GM12878 (cell line): ENCODE data around the gene RABEP2. TPM values are rescaled to one million over a fixed set of nuclear protein-coding genes. Genes with fewer than 3 reads are reported as not detected.

ENCODE experiments used
- ATF7 ChIP-seq: fragments of 450-650 bp; IDR thresholded peaks from 2 replicates; pipeline ENCODE4 v1.6.1; 2016; ENCODE audit warnings: low read depth, mild to moderate bottlenecking
- BRCA1 ChIP-seq: IDR thresholded peaks from 2 replicates; pipeline ENCODE4 v1.6.1; 2011; ENCODE audit warnings: low read depth, low read length, improper control_type of control experiment
- CEBPB ChIP-seq, 2 experiments: fragments of 150-350 bp in 1 of 2; IDR thresholded peaks; 2 replicates each; pipeline ENCODE4 v1.6.1; 2012 to 2014; ENCODE audit warnings: low read depth in 2 of 2, low read length in 2 of 2, borderline replicate concordance in 1 of 2, inconsistent platforms in 1 of 2
- CREB1 ChIP-seq: IDR thresholded peaks from 2 replicates; pipeline ENCODE4 v1.6.1; 2012; ENCODE audit warnings: low read depth, mild to moderate bottlenecking, inconsistent platforms
- CREM ChIP-seq: IDR thresholded peaks from 2 replicates; pipeline ENCODE4 v1.6.1; 2014; ENCODE audit warnings: antibody characterized with exemption, low read depth
- EP300 ChIP-seq, 2 experiments: fragments of 150-350 bp in 1 of 2; IDR thresholded peaks; 2 replicates each; pipeline ENCODE4 v1.6.1; 2011 to 2012; ENCODE audit warnings: low read depth in 2 of 2, low read length in 2 of 2, borderline replicate concordance in 1 of 2, improper control_type of control experiment in 1 of 2, inconsistent platforms in 1 of 2; ENCODE audit not compliant: control insufficient read depth in 1 of 2
- ETV6 ChIP-seq, 2 experiments: fragments of 450-650 bp in 1 of 2; IDR thresholded peaks in 1 of 2; conservative IDR thresholded peaks in 1 of 2; 2 replicates each; pipeline ENCODE4 v1.6.1; 2014; ENCODE audit warnings: antibody characterized with exemption in 1 of 2, borderline replicate concordance in 1 of 2, low read depth in 1 of 2, mild to moderate bottlenecking in 1 of 2, moderate library complexity in 1 of 2
- FOXK2 ChIP-seq: fragments of 450-650 bp; IDR thresholded peaks from 2 replicates; pipeline ENCODE4 v1.6.1; 2017; ENCODE audit warnings: mild to moderate bottlenecking, moderate library complexity
- HDAC2 ChIP-seq: fragments of 200-600 bp; sonication (generic); IDR thresholded peaks from 2 replicates; pipeline ENCODE4 v1.6.1; 2017
- HDGF ChIP-seq: fragments of 450-650 bp; IDR thresholded peaks from 2 replicates; pipeline ENCODE4 v1.6.1; 2016; ENCODE audit warnings: antibody characterized with exemption
- LARP7 ChIP-seq: fragments of 450-650 bp; IDR thresholded peaks from 2 replicates; pipeline ENCODE4 v1.6.1; 2017; ENCODE audit warnings: mild to moderate bottlenecking
- MEF2B ChIP-seq: fragments of 450-650 bp; IDR thresholded peaks from 2 replicates; pipeline ENCODE4 v1.6.1; 2018; ENCODE audit warnings: mild to moderate bottlenecking, moderate library complexity; ENCODE audit not compliant: partially characterized antibody, poor library complexity, severe bottlenecking
- MTA2 ChIP-seq: fragments of 450-650 bp; IDR thresholded peaks from 2 replicates; pipeline ENCODE4 v1.6.1; 2016; ENCODE audit warnings: low read depth, mild to moderate bottlenecking, moderate library complexity
- NBN ChIP-seq: fragments of 450-650 bp; IDR thresholded peaks from 2 replicates; pipeline ENCODE4 v1.6.1; 2016
- NFXL1 ChIP-seq: fragments of 450-650 bp; IDR thresholded peaks from 2 replicates; pipeline ENCODE4 v1.6.1; 2017; ENCODE audit warnings: antibody characterized with exemption, mild to moderate bottlenecking, borderline replicate concordance
- NRF1 ChIP-seq: conservative IDR thresholded peaks from 2 replicates; pipeline ENCODE4 v1.6.1; 2011; ENCODE audit warnings: mild to moderate bottlenecking, low read depth, low read length, improper control_type of control experiment
- PAX5 ChIP-seq: IDR thresholded peaks from 2 replicates; pipeline ENCODE4 v1.6.1; 2011; ENCODE audit warnings: low read depth, low read length, borderline replicate concordance
- PML ChIP-seq: IDR thresholded peaks from 2 replicates; pipeline ENCODE4 v1.6.1; 2012; ENCODE audit warnings: low read length, inconsistent platforms
- SMAD1 ChIP-seq: fragments of 450-650 bp; IDR thresholded peaks from 2 replicates; pipeline ENCODE4 v1.6.1; 2018; ENCODE audit warnings: mild to moderate bottlenecking, low read depth; ENCODE audit not compliant: partially characterized antibody
- SPI1 ChIP-seq: IDR thresholded peaks from 2 replicates; pipeline ENCODE4 v1.6.1; 2011; ENCODE audit warnings: low read depth, mild to moderate bottlenecking, low read length, moderate library complexity, borderline replicate concordance; ENCODE audit not compliant: insufficient read depth
- WRNIP1 ChIP-seq: IDR thresholded peaks from 2 replicates; pipeline ENCODE4 v1.6.1; 2011; ENCODE audit warnings: low read depth, low read length, improper control_type of control experiment, borderline replicate concordance
- ZNF207 ChIP-seq: fragments of 450-650 bp; IDR thresholded peaks from 2 replicates; pipeline ENCODE4 v1.6.1; 2014; ENCODE audit warnings: antibody characterized with exemption, mild to moderate bottlenecking, borderline replicate concordance
- ZNF24 ChIP-seq: fragments of 450-650 bp; IDR thresholded peaks from 2 replicates; pipeline ENCODE4 v1.6.1; 2017; ENCODE audit warnings: antibody characterized with exemption, mild to moderate bottlenecking
- ZNF384 ChIP-seq: IDR thresholded peaks from 2 replicates; pipeline ENCODE4 v1.6.1; 2012; ENCODE audit warnings: low read depth, mild to moderate bottlenecking, low read length, improper control_type of control experiment, borderline replicate concordance
- ZZZ3 ChIP-seq: IDR thresholded peaks from 2 replicates; pipeline ENCODE4 v1.6.1; 2011; ENCODE audit warnings: low read depth; ENCODE audit not compliant: control insufficient read depth, insufficient read length
- polyA plus RNA-seq, 11 experiments: library from polyadenylated mRNA; depleted of rRNA in 4 of 11; unstranded in 6 of 11; stranded (reverse) in 5 of 11; fragments of >200 nt; fragmentation: Nextera tagmentation in 4 of 11; fragmentation: Illumina TruSeq in 1 of 11; extraction: Ambion mirVana in 4 of 11; extraction: Trizol in 1 of 11; gene quantifications; 1 replicate in 1 of 11; 2 replicates in 10 of 11; pipeline versions ENCODE4 v1.2.1 to v1.2.3, GENCODE V29; 2011 to 2016; ENCODE audit warnings: inconsistent platforms in 2 of 11, missing spikeins in 2 of 11, low read depth in 1 of 11
- total RNA-seq, 4 experiments: library from RNA; depleted of rRNA in 3 of 4; stranded (reverse); fragments of >200 nt in 3 of 4; fragmentation: Illumina TruSeq in 1 of 4; extraction: Trizol in 1 of 4; gene quantifications; 2 replicates each; pipeline versions ENCODE4 v1.2.1 to v1.2.3, GENCODE V29; 2013 to 2021
- TF ChIP-seq, protein P1 (sequence below): fragments of 450-650 bp; IDR thresholded peaks from 2 replicates; pipeline ENCODE4 v1.6.1; 2014; ENCODE audit warnings: mild to moderate bottlenecking
- TF ChIP-seq, protein P2 (sequence below): fragments of 450-650 bp; formaldehyde crosslinking; IDR thresholded peaks from 2 replicates; pipeline ENCODE4 v1.5.0; 2022; ENCODE audit warnings: mild to moderate bottlenecking, missing genetic modification characterization
- TF ChIP-seq, protein P3 (sequence below): IDR thresholded peaks from 2 replicates; pipeline ENCODE4 v1.6.1; 2011; ENCODE audit warnings: mild to moderate bottlenecking, low read depth, low read length, moderate library complexity; ENCODE audit not compliant: insufficient replicate concordance

The RABEP2 gene
- total and polyA plus RNA-seq, 10 of the 15 experiments (the other 5 are each of a cell fraction or from before 2014, with no cell fraction given): 0.47 to 33.2 (median 18.6) TPM

GRCh38 chr16:28930652-28931051 is 5.6 kb upstream of the RABEP2 start (continued):
- TF ChIP-seq MTA2 (peak; percentile 67), NFXL1 (no peak), ZZZ3 (no peak), PML (no peak), PAX5 (no peak), EP300 (IDR thresholded peaks at IDR 0.05; ENCODE audit: borderline replicate concordance in 1 of 2, control insufficient read depth in 1 of 2, low read depth in 2 of 2, low read length in 2 of 2) (peak in 1 of 2 experiments; percentile 37; a peak in 1 of 4 replicates), ETV6 (conservative IDR thresholded peaks at IDR 0.05 in 1 of 2, IDR thresholded peaks at IDR 0.05 in 1 of 2; ENCODE audit: borderline replicate concordance in 1 of 2, low read depth in 1 of 2) (no peak; a peak in 1 of 4 replicates), CREB1 (no peak), CEBPB (IDR thresholded peaks at IDR 0.05; ENCODE audit: borderline replicate concordance in 1 of 2, low read depth in 2 of 2, low read length in 2 of 2) (no peak), BRCA1 (no peak), HDGF (no peak), NBN (peak; percentile 64), WRNIP1 (no peak), NRF1 (no peak), ZNF207 (peak; percentile 20; the same call in 1 of the 2 replicates), LARP7 (no peak), ATF7 (peak; percentile 56), HDAC2 (no peak), MEF2B (peak; percentile 99), ZNF24 (0 out of 2 replicates have a peak, but pooled peaks have one; percentile 51), ZNF384 (no peak), FOXK2 (no peak), SMAD1 (peak; percentile 50), SPI1 (peak; percentile 78), CREM (no peak)
- TF ChIP-seq, protein P1, sequence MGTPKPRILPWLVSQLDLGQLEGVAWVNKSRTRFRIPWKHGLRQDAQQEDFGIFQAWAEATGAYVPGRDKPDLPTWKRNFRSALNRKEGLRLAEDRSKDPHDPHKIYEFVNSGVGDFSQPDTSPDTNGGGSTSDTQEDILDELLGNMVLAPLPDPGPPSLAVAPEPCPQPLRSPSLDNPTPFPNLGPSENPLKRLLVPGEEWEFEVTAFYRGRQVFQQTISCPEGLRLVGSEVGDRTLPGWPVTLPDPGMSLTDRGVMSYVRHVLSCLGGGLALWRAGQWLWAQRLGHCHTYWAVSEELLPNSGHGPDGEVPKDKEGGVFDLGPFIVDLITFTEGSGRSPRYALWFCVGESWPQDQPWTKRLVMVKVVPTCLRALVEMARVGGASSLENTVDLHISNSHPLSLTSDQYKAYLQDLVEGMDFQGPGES: 0 out of 2 replicates have a peak, but pooled peaks have one; percentile 16
- TF ChIP-seq, protein P2, sequence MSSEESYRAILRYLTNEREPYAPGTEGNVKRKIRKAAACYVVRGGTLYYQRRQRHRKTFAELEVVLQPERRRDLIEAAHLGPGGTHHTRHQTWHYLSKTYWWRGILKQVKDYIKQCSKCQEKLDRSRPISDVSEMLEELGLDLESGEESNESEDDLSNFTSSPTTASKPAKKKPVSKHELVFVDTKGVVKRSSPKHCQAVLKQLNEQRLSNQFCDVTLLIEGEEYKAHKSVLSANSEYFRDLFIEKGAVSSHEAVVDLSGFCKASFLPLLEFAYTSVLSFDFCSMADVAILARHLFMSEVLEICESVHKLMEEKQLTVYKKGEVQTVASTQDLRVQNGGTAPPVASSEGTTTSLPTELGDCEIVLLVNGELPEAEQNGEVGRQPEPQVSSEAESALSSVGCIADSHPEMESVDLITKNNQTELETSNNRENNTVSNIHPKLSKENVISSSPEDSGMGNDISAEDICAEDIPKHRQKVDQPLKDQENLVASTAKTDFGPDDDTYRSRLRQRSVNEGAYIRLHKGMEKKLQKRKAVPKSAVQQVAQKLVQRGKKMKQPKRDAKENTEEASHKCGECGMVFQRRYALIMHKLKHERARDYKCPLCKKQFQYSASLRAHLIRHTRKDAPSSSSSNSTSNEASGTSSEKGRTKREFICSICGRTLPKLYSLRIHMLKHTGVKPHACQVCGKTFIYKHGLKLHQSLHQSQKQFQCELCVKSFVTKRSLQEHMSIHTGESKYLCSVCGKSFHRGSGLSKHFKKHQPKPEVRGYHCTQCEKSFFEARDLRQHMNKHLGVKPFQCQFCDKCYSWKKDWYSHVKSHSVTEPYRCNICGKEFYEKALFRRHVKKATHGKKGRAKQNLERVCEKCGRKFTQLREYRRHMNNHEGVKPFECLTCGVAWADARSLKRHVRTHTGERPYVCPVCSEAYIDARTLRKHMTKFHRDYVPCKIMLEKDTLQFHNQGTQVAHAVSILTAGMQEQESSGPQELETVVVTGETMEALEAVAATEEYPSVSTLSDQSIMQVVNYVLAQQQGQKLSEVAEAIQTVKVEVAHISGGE (CRISPR knock-in tag): no peak
- TF ChIP-seq, protein P3, sequence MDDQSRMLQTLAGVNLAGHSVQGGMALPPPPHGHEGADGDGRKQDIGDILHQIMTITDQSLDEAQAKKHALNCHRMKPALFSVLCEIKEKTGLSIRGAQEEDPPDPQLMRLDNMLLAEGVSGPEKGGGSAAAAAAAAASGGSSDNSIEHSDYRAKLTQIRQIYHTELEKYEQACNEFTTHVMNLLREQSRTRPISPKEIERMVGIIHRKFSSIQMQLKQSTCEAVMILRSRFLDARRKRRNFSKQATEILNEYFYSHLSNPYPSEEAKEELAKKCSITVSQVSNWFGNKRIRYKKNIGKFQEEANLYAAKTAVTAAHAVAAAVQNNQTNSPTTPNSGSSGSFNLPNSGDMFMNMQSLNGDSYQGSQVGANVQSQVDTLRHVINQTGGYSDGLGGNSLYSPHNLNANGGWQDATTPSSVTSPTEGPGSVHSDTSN: no peak
